WTC11 (cell line): ENCODE measurements around the gene EDC3. TPM values are rescaled to one million over a fixed set of nuclear protein-coding genes. Genes with fewer than 3 reads are reported as not detected.

Experiments
- ATAC-seq: fragments of 200-7000 bp; cut with Tn5 transposase; 2 replicates; pipeline ENCODE4 v1.10.0; 2021; ENCODE audit warnings: mild to moderate bottlenecking, moderate library complexity
- CTCF ChIA-PET: fragments of 300-600 bp; sonication (Branson Sonifier 250); formaldehyde crosslinking; loops from one replicate; lab custom pipeline; 2021; ENCODE audit warnings: antibody characterized with exemption; lab: Charles Lee
- POLR2A ChIA-PET: fragments of 350-600 bp; sonication (Branson Sonifier 250); formaldehyde crosslinking; loops from one replicate; lab custom pipeline; 2021; ENCODE audit warnings: antibody characterized with exemption; lab: Charles Lee
- DNase-seq: peaks from one replicate; pipeline ENCODE4 v3.0.0; 2021; ENCODE audit warnings: low spot score
- H3K27ac Mint-ChIP-seq: 2 replicates; pipeline ENCODE4 v1.8.0; 2021; ENCODE audit warnings: mixed read lengths
- H3K27me3 Mint-ChIP-seq: 2 replicates; pipeline ENCODE4 v1.8.0; 2021; ENCODE audit warnings: low read depth, mild to moderate bottlenecking, moderate library complexity, mixed read lengths
- H3K36me3 Mint-ChIP-seq: 2 replicates; pipeline ENCODE4 v1.8.0; 2021; ENCODE audit warnings: mixed read lengths
- H3K4me1 Mint-ChIP-seq: 2 replicates; pipeline ENCODE4 v1.8.0; 2022; ENCODE audit warnings: mixed read lengths
- H3K4me3 Mint-ChIP-seq: 2 replicates; pipeline ENCODE4 v1.8.0; 2021; ENCODE audit warnings: mild to moderate bottlenecking, moderate library complexity, mixed read lengths
- H3K9me3 Mint-ChIP-seq: 2 replicates; pipeline ENCODE4 v1.8.0; 2021; ENCODE audit warnings: mixed read lengths
- ATF1 ChIP-seq: sonication (generic); formaldehyde crosslinking; IDR thresholded peaks from 2 replicates; pipeline ENCODE4 v1.8.1; 2023; ENCODE audit warnings: mild to moderate bottlenecking, moderate library complexity, missing genetic modification reagents
- ATF3 ChIP-seq: sonication (generic); formaldehyde crosslinking; conservative IDR thresholded peaks from 2 replicates; pipeline ENCODE4 v1.8.1; 2022; ENCODE audit warnings: mild to moderate bottlenecking, missing genetic modification reagents
- ATF6 ChIP-seq: sonication (generic); formaldehyde crosslinking; IDR thresholded peaks from 2 replicates; pipeline ENCODE4 v1.8.1; 2023; ENCODE audit warnings: mild to moderate bottlenecking, missing genetic modification reagents
- E2F4 ChIP-seq: sonication (generic); formaldehyde crosslinking; IDR thresholded peaks from 2 replicates; pipeline ENCODE4 v1.8.1; 2022; ENCODE audit warnings: low read depth, mild to moderate bottlenecking, moderate library complexity, missing genetic modification reagents, borderline replicate concordance
- ELF4 ChIP-seq: sonication (generic); formaldehyde crosslinking; IDR thresholded peaks from 2 replicates; pipeline ENCODE4 v1.8.1; 2022; ENCODE audit warnings: low read depth, mild to moderate bottlenecking, moderate library complexity, missing genetic modification reagents
- ESRRA ChIP-seq: sonication (generic); formaldehyde crosslinking; IDR thresholded peaks from 2 replicates; pipeline ENCODE4 v1.8.1; 2022; ENCODE audit warnings: mild to moderate bottlenecking, missing genetic modification reagents, borderline replicate concordance
- FOXP4 ChIP-seq: sonication (generic); formaldehyde crosslinking; IDR thresholded peaks from 2 replicates; pipeline ENCODE4 v1.8.0; 2022; ENCODE audit warnings: mild to moderate bottlenecking, missing genetic modification reagents
- GABPB1 ChIP-seq: sonication (generic); formaldehyde crosslinking; IDR thresholded peaks from 2 replicates; pipeline ENCODE4 v1.8.1; 2023; ENCODE audit warnings: mild to moderate bottlenecking, missing genetic modification reagents
- IRF1 ChIP-seq: sonication (generic); formaldehyde crosslinking; IDR thresholded peaks from 2 replicates; pipeline ENCODE4 v1.8.0; 2023; ENCODE audit warnings: missing genetic modification reagents
- IRF2 ChIP-seq: sonication (generic); formaldehyde crosslinking; IDR thresholded peaks from 2 replicates; pipeline ENCODE4 v1.8.0; 2022; ENCODE audit warnings: low read depth, missing genetic modification reagents, borderline replicate concordance
- KAT7 ChIP-seq: sonication (generic); formaldehyde crosslinking; IDR thresholded peaks from 2 replicates; pipeline ENCODE4 v1.8.1; 2023; ENCODE audit warnings: missing genetic modification reagents, mild to moderate bottlenecking, borderline replicate concordance
- NR3C1 ChIP-seq: sonication (generic); formaldehyde crosslinking; conservative IDR thresholded peaks from 2 replicates; pipeline ENCODE4 v1.8.1; 2023; ENCODE audit warnings: low read depth, mild to moderate bottlenecking, missing genetic modification reagents
- PRDM15 ChIP-seq: sonication (generic); formaldehyde crosslinking; IDR thresholded peaks from 2 replicates; pipeline ENCODE4 v1.8.0; 2022; ENCODE audit warnings: missing genetic modification reagents
- PREB ChIP-seq: sonication (generic); formaldehyde crosslinking; IDR thresholded peaks from 2 replicates; pipeline ENCODE4 v1.8.1; 2022; ENCODE audit warnings: mild to moderate bottlenecking, missing genetic modification reagents, moderate library complexity, borderline replicate concordance
- PRRX2 ChIP-seq: fragments of 250-450 bp; sonication (Bioruptor Pico); IDR thresholded peaks from 2 replicates; pipeline ENCODE4 v1.8.0; 2021; ENCODE audit warnings: mild to moderate bottlenecking
- STAT6 ChIP-seq: sonication (generic); formaldehyde crosslinking; conservative IDR thresholded peaks from 2 replicates; pipeline ENCODE4 v1.8.1; 2023; ENCODE audit warnings: mild to moderate bottlenecking, low read depth, missing genetic modification reagents, moderate library complexity
- USF1 ChIP-seq: sonication (generic); formaldehyde crosslinking; IDR thresholded peaks from 2 replicates; pipeline ENCODE4 v1.8.0; 2022; ENCODE audit warnings: mild to moderate bottlenecking, missing genetic modification reagents
- ZNF219 ChIP-seq: sonication (generic); formaldehyde crosslinking; IDR thresholded peaks from 2 replicates; pipeline ENCODE4 v1.8.0; 2023; ENCODE audit warnings: missing genetic modification reagents, mild to moderate bottlenecking, borderline replicate concordance
- ZNF416 ChIP-seq: fragments of 250-450 bp; sonication (Bioruptor Pico); IDR thresholded peaks from 2 replicates; pipeline ENCODE4 v1.9.0; 2021; ENCODE audit warnings: mild to moderate bottlenecking, inconsistent platforms
- total RNA-seq: library from RNA; stranded (reverse); gene quantifications from 3 replicates; pipeline ENCODE4 v1.2.3, GENCODE V29; 2021

The EDC3 gene
- total RNA-seq, 1 experiment from 2014 or later = 54.7 TPM

- ChIA-PET POLR2A (no interaction called here), CTCF (interaction anchor here (1.3 kb wide), 1 partner anchor 96 kb away, joined by 4 read pairs; no protein-coding TSS in a partner anchor)
- H3K9me3 Mint-ChIP-seq = no peaks in the 10 kb centered on the region
- H3K4me3 Mint-ChIP-seq = no peak overlapping the region
- H3K36me3 Mint-ChIP-seq = peaks cover 40% of the 10 kb centered on the region
- ATAC-seq (no peak), DNase-seq (no peak)
- H3K27ac Mint-ChIP-seq = no peak overlapping the region
- H3K27me3 Mint-ChIP-seq = no peaks in the 10 kb centered on the region
- TF ChIP-seq ELF4 (CRISPR knock-in tag) = no peak
- no peak for TF ChIP-seq STAT6 (CRISPR knock-in tag)
- TF ChIP-seq ATF6 (CRISPR knock-in tag) = no peak
- TF ChIP-seq IRF2 (CRISPR knock-in tag) = no peak
- TF ChIP-seq PREB (CRISPR knock-in tag) = no peak
- no peak for TF ChIP-seq PRRX2
- TF ChIP-seq KAT7 = no peak
- TF ChIP-seq ATF3 (CRISPR knock-in tag) = no peak
- TF ChIP-seq GABPB1 = no peak
- no peak for TF ChIP-seq ZNF219 (CRISPR knock-in tag)
- TF ChIP-seq ZNF416 (CRISPR knock-in tag) = no peak
- TF ChIP-seq NR3C1 = no peak
- TF ChIP-seq FOXP4 (CRISPR knock-in tag) = no peak
- TF ChIP-seq ATF1 = no peak
- no peak for TF ChIP-seq USF1
- peaks cover 28% of the 10 kb centered on the region for H3K4me1 Mint-ChIP-seq
Observed at GRCh38 chr15:74585191-74585590, 110.6 kb downstream of the EDC3 start.

- H3K27me3 Mint-ChIP-seq = no peaks in the 10 kb centered on the region
- ATAC-seq = no peak
- H3K4me1 Mint-ChIP-seq = peaks cover 28% of the 10 kb centered on the region
- POLR2A ChIA-PET = no interaction called here
- no peaks in the 10 kb centered on the region for H3K9me3 Mint-ChIP-seq
- H3K36me3 Mint-ChIP-seq = peaks cover 36% of the 10 kb centered on the region
- no peak overlapping the region for H3K4me3 Mint-ChIP-seq
- DNase-seq = no peak
- H3K27ac Mint-ChIP-seq = peak overlapping the region; percentile 51; the same call in 1 of the 2 replicates
- CTCF ChIA-PET = interaction anchor here (1.3 kb wide), 1 partner anchor 95 kb away, joined by 4 read pairs; no protein-coding TSS in a partner anchor
- TF ChIP-seq IRF1 (CRISPR knock-in tag) = no peak
- TF ChIP-seq PRDM15 (CRISPR knock-in tag) = no peak
- TF ChIP-seq E2F4 (CRISPR knock-in tag) = no peak
- TF ChIP-seq ESRRA (CRISPR knock-in tag) = no peak
Observed at GRCh38 chr15:74584779-74585178, 111.0 kb downstream of the EDC3 start.
